HG02642 (cell line): Measurements from ENCODE around the gene SLC27A5.
"Not testable (repeated sequence)": the region's sequence is repeated elsewhere in the genome, so short reads cannot be mapped to it uniquely, and the experiment has no call there.

Source experiments
- ATAC-seq: cut with Tn5 transposase; IDR thresholded peaks from one replicate; pipeline ENCODE4 v1.9.1; 2021; ENCODE audit warnings: mild to moderate bottlenecking; ENCODE audit not compliant: unreplicated experiment, poor library complexity

The SLC27A5 gene

GRCh38 chr19:58507602-58508223, 4.1 kb downstream of the SLC27A5 start:
- ATAC-seq = not testable (repeated sequence)

DNA sequence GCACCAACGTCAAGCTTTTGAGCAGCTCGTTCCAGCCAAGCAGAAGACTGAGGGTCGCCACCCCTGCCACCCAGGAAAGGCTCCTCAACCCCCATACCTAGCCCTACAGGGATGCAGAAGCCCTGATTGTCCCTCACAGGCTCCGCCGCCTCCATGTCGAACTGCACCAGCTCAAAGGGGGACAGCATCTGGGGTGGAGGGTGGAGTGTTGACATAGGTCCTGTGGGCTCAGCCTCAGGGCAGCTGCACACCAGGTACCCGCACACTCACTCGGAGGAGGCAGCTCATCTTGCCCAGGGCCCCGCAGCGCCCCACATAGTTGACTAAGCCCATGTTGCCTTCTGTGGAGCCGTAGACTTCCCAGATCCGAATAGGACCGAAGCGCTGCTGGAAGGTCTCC, 11.6 kb downstream of the SLC27A5 start:
- no peak for ATAC-seq

- peak; percentile 91 for ATAC-seq
These were observed 12.5 kb downstream of the SLC27A5 start for GRCh38 chr19:58499021-58499927.

- no peak for ATAC-seq
These were observed 13.3 kb downstream of the SLC27A5 start for GRCh38 chr19:58498316-58499020.

DNA sequence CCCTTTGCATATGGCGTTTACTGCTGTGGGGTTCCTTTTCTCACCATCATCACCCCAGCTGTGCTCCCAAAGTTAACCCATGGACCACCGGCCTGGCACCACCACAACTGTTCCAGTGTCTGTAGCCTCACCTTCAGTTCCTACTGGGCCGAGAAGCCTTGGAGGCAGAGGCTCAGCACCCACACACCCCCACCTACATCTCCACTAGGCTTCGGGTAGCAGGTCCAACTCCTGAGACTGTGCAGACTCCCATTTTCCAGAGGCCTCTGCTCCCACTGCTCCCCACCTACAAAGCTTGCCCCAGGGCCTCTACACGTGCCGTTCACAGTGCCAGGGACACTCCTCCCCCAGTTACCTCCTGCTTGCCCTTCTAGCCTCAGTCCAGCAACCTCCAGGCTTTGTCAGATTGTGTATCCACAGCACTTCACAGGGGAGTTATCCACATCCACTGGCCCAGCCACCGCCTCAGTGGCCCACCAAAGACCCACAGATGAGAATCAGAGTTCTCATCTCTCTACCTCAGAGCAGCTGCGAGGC, 14.1 kb downstream of the SLC27A5 start:
- no peak for ATAC-seq

DNA sequence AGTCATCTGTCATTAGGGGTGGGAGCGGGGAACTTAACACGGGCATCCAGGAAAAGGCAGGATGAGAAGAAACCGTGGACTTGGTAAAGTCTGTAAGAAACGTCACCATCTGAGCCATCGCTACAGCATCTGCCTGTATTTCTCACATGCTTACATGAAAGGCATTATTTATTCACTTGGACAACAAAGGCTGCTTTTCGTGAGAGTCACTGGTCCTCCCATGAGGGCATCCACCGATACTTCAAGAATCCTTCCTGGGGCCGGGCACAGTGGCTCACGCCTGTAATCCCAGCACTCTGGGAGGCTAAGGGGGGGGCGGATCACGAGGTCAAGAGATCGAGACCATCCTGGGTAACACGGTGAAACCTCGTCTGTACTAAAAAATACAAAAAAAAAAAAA, 19.5 kb downstream of the SLC27A5 start:
- no peak for ATAC-seq

DNA sequence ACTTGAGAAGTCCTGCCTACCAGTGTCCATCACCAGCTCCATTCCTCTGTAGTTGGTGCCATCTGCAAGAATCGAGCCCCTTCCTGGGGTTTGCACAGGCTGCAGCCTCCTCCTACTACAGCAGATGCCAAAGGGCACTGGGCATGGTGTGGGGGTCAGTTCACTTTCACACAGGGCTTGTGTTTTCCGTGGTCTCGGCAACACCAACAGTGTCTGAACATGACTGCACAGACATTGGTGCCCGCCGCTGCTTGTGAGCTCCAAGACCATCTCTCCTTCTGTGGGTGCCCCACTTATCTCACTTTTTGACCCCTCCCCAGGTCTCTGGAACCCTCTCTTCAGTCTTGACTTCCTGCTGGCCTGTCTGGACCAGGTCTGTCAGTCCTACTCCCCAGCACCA, 20.4 kb downstream of the SLC27A5 start:
- no peak for ATAC-seq

DNA sequence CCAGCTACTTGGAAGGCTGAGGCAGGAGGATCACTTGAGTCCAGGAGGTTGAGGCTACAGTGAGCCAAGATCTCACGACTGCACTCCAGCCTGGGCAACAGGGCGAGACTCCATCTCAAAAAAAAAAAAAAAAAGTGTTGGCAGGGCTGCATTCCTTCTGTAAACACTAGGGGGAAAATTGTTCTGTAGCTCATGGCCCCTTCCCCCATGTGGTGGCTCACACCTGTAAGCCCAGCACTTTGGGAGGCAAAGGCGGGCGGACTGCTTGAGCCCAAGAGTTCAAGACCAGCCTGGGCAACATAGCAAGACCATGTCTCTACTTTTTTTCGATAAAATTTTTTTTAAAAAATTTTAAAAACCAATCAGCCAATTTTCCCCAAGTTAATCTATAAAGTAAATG, 27.4 kb downstream of the SLC27A5 start:
- not testable (repeated sequence) for ATAC-seq

GRCh38 chr19:58483776-58484175, 28.0 kb downstream of the SLC27A5 start:
- ATAC-seq = no peak

DNA sequence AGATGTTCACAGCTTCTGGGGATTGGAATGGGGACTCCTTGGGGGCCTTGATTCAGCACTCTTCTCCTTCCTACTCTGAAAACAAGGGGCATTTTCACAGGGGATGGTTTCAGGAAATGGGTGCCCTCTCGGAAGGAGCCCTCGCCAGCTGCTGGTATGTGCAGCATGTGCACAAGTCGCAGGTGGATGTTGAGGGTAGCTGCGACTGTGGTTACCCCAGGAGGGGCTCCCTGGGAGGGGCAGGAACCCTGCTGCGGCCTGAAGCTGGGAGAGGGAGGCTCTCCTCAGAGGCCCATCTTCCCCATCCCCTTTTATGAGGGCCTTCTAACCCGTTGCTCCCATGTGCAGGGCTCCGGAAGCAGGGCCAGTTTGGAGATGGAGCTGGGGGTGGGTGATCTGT, 29.4 kb downstream of the SLC27A5 start:
- no peak for ATAC-seq

DNA sequence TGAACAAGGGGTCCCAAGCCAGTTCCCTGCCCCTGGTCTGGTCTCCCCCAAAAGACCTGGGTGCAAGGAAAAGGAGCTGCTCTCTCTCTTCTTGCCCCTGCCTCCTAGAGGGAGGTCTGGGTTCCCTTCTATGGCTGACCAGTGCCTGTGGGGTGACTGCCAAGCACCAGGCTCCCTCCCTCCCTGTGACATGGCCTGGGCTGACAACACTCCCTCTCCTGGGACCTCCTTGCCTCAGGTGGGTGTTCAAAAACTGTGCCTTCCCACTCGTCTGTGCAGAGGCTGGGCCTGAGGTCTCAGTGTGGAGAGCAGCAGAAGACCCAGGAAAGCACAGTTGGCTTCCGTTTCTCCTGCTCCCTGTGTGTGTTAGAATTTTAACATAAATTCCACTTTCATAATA, 31.0 kb downstream of the SLC27A5 start:
- ATAC-seq = no peak

DNA sequence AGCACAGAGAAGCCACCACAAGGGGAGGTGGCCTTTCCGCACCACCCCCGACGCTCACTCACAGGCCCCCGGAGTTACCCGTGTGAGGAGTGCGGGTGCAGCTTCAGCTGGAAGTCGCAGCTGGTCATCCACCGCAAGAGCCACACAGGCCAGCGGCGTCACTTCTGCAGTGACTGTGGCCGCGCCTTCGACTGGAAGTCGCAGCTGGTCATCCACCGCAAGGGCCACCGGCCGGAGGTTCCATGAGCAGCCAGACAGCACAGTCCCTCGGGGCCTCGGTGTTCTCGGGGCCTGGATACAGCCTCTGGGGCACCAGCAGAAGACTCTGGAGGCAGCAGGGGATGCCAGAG, 31.3 kb downstream of the SLC27A5 start:
- no peak for ATAC-seq

DNA sequence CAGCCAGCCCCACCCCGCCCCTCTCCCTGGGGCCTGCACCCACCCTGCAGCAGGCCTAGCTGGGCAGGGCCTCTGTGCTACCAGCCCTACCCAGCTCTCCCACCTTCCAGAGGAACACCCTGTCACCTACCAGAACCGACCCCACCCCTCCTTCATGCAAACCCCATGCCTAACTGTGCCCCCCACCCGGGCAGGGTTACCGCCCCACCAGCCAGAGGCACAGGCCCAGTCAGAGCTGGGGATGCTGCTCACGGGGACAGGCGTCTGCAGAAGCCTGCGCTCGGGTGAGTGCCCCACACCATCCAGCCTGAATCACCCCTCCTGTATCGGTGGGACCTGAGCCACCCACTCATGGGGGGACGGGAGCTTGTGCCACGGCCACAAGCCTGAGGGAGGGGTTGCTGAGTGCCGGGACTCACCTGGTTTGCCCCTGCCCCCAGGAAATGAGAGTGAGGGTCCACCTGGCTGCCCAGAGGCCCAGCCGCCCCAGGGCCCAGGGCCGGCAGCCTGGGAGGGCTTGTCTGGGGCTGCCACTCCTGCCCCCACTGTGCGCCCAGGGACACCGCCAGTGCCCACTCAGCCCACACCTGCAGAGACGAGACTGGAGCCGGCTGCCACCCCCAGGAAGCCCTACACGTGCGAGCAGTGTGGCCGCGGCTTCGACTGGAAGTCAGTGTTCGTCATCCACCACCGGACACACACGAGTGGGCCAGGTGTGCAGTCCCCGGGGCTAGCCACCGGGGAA, 31.9 kb downstream of the SLC27A5 start:
- ATAC-seq = no peak

- no peak for ATAC-seq
These were observed 32.5 kb downstream of the SLC27A5 start for GRCh38 chr19:58479303-58479702.

GRCh38 chr19:58477871-58478270, 33.9 kb downstream of the SLC27A5 start:
- no peak for ATAC-seq

DNA sequence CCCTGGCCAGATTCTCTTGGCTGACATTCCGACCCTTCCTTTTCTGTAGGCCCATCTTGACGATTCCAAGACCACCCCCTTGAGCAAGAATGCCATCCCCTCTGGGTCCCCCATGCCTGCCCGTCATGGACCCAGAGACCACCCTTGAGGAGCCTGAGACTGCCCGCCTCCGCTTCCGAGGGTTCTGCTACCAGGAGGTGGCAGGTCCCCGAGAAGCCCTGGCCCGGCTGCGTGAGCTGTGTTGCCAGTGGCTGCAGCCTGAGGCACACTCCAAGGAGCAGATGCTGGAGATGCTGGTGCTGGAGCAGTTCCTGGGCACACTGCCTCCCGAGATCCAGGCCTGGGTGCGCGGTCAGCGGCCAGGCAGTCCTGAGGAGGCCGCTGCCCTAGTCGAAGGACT, 34.7 kb downstream of the SLC27A5 start:
- ATAC-seq = no peak

DNA sequence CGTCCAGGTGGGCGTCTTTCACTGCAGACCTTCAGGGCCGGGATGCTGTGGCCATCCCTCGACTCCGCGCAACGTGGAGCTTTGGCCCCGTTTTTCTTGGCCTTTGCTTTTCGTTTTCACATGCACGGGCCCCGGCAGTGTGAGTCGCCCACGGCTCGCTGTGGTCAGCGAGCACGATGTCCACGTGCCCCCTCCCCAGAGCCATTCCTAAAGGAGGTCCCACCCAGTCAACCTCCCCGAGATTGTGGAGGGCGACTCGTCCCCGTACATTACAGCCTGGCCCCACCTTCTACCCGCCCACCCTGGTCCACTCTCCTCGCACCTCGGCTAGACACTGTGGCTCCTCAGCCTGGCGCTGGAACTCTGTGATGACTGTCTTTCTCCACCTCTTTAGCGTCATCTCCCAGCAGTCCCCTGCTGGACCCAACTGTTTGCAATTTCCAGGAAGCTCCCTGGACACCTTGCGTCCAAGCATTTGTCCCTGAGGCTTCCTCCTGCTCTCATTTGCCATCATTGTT, 35.2 kb downstream of the SLC27A5 start:
- ATAC-seq = no peak

GRCh38 chr19:58475714-58476497, 35.9 kb downstream of the SLC27A5 start, which contains the start of gene ZNF446:
Gene ZNF446, plus strand, starts transcription at chr19:58476352. Its CDS starts 867 bp downstream, at chr19:58477219.
- ATAC-seq = peak; percentile 84

- ATAC-seq = no peak
These were observed 36.6 kb downstream of the SLC27A5 start for GRCh38 chr19:58474997-58475713.
